Measurements from ENCODE around the gene STK38.

GRCh38 chr6:36499918-36500317, 47.4 kb downstream of the STK38 start:
- no peak for TF ChIP-seq CTCF (IDR thresholded peaks at IDR 0.05; ENCODE audit: control extremely low read depth in 1 of 3, insufficient read depth in 1 of 3, low read depth in 1 of 3, low read length in 3 of 3)
- no peak for TF ChIP-seq EZH2 (IDR thresholded peaks at IDR 0.05; ENCODE audit: low read depth, low read length, severe bottlenecking)

Data from H1 (cell line).